ENCODE results near the gene SIK2.

- TF ChIP-seq CTCF (IDR thresholded peaks at IDR 0.05; ENCODE audit: borderline replicate concordance, extremely low read depth, low read length, poor library complexity, severe bottlenecking) (no peak), EZH2 (IDR thresholded peaks at IDR 0.05; ENCODE audit: borderline replicate concordance, low read depth, low read length, severe bottlenecking) (no peak)
Observed at GRCh38 chr11:111631024-111631665, 28.9 kb downstream of the SIK2 start.

Measured in DND-41 (cell line).